GM19023 (cell line): Measurements from ENCODE around the gene FNIP2.
"Not testable (repeated sequence)": the region's sequence is repeated elsewhere in the genome, so short reads cannot be mapped to it uniquely, and the experiment has no call there.

Experiments used
- ATAC-seq: cut with Tn5 transposase; IDR thresholded peaks from one replicate; pipeline ENCODE4 v1.9.1; 2021; ENCODE audit warnings: mild to moderate bottlenecking, moderate library complexity; ENCODE audit not compliant: unreplicated experiment

FNIP2 gene

DNA sequence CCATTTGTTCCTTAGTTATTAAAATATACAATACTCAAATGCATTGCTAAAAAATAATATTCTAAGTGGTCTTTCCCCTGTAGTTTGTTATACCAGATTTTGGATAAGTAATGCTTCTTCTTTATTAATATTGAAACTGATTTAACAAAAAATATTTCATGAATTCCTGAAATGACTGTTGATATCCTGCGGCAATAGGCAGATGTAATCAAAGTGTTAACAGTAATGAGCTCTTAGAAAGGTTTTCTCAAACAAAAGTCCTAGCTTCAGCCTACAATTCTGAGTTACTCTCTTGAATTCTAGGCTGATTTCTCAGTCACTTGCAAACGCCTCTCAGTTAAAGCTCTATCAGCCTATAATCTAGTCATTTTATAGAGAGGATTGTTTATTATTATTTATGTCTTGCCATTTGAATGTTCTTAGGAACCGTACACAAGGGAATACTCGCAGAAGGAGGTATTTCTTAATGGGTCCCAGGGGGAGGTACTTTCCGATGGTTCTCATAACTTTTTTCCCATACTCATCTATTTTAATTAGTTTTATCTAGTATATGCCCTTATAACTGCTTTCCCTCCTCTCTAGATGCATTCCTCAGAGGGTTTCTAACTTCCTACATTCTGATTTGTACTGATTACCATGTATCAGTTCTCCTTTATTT lies 96.8 kb downstream of the FNIP2 start:
- ATAC-seq = no peak

DNA sequence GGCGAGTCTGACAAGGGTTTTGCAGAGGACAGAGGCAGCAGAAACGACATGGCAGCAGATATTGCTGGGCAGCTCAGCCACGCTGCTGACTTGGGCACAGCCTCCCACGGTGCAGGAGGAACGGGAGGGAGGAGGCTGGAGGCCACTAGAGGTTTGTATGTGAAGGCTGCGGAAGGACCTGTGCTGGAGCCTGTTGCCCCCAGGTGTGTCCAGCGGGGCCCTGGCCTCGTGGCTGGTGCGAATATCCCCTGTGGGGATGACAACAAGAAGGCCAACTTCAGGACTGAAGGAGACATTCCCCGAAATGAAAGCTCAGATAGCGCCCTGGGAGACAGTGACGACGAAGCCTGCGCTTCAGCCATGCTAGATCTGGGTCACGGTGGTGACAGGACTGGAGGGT lies 100.2 kb downstream of the FNIP2 start:
- ATAC-seq = no peak

DNA sequence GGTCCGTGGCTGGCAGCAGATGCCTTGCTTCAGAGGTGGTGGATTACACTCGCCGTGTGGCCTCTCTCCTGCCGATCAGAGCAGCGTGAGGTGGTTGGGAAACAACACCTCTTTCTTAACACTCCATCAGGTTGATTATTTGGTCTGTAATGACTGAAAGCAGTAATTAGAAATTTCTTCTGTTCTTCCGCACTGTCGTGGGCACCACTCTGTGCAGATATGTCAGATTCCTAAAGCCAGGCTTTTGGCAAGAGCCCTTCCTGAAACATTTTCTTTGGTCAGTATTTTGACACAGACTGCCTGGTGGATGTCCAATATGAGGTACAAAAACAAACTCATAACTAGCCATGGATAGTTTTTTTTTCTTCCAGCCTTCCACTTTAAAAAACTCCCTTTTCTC lies 100.9 kb downstream of the FNIP2 start:
- ATAC-seq = no peak

DNA sequence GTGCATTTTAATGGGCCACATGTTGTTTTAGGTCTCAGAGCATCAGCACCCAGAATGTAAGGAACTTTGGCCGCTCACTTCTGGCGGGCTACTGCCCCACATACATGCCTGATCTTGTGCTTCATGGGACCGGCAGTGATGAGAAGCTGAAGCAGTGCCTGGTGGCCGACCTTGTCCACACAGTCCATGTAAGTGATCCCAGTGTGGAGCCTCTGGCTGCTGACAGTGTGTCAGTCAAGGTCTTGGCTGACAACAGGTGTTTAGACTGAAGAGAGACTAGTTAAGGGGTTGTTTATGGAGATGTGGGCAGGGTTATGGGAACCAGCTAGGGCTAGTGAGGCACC lies 101.4 kb downstream of the FNIP2 start:
- no peak for ATAC-seq

DNA sequence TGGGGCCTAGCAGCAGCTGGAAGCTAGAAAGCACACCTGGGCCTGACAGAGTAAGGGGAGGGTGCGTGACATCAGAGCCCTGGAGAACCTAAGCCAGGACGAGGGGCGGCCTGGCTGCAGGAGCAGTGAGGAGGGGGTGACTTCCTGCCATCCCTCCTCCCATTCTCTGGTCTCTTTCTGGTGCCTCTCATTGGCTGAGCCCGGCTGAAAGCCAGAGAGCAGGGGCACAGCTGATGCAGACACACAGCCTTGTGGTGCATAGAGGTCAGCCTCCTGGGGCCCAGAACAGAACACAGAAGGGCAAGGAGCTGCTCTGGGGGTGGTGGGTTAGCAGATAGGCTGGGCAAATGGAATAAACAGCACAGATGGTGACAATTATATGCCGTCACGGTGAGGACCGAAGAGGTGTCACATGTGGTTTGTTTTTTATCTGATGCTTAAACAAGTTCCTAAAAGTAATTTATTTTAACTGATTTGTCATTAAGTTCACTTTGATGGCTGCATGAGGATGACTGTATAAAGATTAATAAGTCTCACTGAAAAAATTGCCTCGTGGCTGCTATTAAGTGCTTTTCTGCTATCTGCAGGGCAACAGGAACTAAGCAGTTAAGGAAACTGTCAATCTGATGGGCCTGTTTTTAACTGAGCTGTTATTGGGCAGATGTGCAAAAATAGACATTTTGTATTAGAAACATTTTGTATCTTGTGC lies 102.0 kb downstream of the FNIP2 start:
- no peak for ATAC-seq

DNA sequence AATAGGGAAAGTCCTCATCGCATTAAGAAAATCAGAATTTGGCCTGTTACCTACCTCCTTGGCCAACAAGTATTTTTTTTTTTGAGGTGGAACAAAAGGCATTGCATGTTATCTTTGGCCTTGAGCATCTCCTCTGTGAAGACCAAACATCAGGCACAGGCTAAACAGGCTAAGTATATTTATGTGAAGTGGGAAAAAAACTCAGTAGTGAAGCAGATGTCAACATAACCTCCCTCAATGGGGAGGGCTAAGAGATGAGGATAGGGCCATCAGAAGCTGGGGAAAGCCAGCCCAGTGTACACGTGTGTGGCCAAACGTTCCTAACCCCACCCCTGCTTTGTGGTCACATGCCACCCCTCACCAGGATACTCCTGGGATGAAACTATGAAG lies 102.5 kb downstream of the FNIP2 start:
- ATAC-seq = no peak

DNA sequence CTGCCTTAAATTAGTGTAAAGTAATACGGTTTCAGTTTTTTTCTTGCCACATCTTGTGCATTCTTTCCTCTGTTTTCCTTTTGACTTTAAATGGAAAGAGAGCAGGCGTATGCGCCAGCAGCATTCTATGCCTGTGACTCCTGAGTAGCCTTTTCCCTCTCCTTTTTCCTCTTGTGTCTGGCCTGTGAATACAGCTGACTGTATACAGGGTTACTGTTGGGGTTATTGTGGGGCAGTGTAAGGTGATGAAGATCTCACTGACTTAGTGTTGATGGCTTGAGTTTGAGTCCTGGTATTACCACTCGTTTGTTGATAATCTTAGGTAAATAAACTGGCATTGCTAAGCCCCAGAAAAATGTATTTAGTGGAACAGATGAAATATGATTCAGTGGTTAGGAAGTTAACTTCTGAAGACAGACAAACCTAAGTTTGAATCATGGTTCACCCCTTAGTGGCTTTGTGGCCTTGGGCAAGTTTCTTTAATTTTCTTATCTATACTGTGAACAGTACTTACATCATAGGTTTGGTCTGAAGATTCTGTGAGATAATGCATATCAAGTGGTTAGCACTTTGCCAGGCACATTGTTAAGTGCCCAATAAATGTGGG lies 105.1 kb downstream of the FNIP2 start:
- ATAC-seq = no peak

DNA sequence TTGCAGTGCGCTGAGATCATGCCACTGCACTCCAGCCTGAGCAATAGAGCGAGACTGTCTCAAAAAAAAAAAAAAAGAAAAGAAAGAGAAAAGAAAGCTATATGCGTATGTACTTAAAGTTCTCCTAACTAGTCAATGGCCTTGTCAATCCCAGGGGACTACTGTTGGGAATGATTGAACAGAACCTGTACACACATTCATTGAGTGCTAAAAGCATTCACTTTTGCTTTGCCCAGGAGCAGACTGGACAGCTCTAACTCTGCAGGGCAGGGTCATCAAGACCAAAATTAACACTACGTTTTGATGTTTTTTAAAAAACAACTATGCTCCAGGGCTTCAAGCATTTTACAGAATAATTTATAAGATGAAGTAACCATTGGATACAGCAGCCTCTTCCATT lies 106.2 kb downstream of the FNIP2 start:
- ATAC-seq = no peak

DNA sequence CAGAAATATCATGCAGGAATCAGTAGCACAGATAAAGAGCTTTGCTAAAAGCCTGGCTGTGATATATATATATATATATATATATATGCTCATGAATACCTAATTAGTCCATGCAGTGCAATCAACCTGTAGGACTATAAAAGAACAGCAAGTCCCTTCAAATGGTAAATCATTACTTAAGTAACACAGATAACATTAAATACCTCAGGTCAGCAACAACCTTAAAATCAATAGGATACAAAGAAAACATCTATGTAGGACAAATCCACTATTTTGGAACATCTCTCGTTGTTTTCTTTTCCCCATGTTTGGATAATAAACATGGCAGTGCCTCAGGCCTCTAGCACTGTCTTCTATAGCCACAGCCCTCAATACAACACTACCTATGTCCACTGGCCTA lies 106.6 kb downstream of the FNIP2 start:
- ATAC-seq = no peak

DNA sequence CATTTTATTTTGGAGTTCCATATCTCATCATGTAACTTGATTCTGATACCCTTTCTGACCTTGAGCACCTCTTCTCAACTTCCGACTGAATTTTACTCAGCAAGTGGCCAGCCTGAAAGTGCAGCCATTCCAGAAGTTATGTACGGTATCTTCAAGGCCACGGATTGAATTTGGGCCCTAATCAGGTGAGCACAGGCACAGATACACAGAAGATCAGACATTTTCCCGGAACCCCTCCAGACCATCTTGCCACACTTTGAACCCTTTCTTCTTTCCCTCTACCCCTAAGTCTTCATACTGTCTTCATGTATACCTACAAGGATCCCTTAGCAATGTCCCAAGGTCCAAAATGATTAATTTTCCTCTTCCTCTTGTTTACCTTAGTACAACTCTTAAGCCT lies 108.2 kb downstream of the FNIP2 start:
- no peak for ATAC-seq

DNA sequence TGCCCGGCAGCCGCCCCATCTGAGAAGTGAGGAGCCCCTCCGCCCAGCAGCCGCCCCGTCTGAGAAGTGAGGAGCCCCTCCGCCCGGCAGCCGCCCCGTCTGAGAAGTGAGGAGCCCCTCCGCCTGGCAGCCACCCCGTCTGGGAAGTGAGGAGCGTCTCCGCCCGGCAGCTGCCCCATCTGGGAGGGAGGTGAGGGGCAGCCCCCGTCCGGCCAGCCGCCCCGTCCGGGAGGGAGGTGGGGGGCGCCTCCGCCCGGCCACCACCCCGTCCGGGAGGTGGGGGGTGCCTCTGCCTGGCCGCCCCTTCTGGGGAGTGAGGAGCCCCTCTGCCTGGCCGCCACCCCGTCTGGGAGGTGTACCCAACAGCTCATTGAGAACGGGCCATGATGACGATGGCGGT lies 113.3 kb downstream of the FNIP2 start:
- ATAC-seq = not testable (repeated sequence)

DNA sequence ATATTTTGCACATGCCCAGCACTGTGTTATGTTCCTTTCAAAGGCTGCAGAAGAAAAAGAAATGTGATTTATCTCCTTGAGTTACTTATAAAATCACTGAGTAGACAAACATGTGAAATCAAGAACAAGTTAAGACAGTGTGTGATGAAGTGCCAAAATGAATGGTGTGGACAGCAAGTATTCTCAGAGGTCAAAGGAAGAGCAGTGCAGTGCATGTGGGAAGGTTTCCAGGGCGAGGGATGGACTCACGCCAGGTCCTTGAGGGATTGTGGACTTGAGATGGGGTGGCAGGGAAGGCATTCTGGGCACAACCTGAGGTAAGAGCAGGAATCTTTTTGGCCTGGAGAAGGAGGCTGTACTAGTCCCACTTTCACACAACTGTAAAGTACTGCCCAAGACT lies 115.5 kb downstream of the FNIP2 start:
- ATAC-seq = no peak

DNA sequence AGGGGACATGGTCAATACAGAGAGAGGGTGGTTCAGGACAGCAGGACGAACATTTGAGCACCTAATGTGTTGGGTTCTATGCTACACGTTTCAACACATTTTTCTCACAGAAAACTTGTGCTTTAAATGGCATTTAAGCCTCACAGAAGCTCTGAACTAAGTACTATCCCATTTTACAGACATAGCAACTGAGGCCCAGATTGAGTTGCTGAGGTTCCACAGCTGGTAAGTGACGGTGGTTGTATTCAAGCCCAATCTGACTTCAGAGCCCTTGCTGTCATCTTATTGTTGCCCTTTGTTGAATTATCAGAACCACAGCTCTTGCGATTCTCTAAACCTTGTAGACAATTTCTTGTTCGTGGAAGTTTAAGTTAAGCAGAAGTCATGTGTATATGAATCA lies 116.7 kb downstream of the FNIP2 start:
- no peak for ATAC-seq

DNA sequence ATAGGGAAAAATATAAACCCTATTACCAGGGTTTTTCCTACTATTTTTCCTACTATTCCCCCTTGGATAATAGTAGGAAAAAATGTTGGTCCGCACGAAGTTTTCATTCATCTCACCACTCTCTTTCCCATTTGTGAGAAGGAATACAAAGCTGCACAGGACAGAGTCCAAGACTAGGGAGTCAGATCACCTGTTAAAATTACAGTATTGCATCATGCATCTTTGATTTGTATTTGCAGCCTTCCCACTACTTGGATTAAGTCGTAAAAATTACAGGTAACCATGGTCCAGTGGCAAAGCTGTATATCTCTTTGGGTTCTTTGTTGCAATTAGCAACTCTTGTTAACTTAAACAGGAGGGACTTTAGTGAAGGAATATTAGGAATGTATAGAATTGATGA lies 121.5 kb downstream of the FNIP2 start:
- ATAC-seq = no peak

DNA sequence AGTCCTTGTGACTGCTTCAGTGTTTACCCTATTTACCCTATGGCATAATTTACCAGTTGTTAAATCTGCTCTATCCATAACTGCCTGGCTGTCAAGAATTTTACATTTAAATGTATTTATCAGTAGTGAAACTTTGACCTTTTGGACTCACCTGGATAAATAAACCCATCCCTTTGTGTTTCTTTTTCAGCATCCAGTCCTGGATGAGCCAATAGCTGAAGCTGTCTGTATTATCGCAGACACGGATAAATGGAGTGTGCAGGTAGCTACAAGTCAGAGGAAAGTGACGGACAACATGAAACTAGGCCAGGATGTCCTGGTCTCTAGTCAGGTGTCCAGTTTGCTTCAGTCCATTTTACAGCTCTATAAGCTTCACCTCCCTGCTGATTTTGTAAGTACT lies 122.4 kb downstream of the FNIP2 start:
- no peak for ATAC-seq

DNA sequence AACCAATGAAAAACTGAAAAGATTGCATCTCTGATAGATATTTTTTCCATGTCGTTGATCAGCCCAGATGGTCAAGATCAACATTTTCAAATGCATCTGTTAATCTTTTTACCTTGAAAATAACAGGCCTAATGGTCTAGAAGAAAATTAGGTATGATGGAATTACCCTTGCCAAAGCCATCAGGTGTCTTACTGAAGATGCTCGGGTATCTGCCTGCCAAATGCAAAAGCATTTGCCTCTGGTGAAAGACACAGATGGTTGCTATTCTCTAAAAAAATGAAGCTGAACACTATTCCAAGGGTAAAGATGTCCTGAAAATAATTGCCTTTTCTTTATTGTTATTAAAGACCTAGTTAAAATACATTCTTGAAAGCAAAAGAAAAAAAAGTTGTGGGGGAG lies 126.0 kb downstream of the FNIP2 start:
- ATAC-seq = no peak

DNA sequence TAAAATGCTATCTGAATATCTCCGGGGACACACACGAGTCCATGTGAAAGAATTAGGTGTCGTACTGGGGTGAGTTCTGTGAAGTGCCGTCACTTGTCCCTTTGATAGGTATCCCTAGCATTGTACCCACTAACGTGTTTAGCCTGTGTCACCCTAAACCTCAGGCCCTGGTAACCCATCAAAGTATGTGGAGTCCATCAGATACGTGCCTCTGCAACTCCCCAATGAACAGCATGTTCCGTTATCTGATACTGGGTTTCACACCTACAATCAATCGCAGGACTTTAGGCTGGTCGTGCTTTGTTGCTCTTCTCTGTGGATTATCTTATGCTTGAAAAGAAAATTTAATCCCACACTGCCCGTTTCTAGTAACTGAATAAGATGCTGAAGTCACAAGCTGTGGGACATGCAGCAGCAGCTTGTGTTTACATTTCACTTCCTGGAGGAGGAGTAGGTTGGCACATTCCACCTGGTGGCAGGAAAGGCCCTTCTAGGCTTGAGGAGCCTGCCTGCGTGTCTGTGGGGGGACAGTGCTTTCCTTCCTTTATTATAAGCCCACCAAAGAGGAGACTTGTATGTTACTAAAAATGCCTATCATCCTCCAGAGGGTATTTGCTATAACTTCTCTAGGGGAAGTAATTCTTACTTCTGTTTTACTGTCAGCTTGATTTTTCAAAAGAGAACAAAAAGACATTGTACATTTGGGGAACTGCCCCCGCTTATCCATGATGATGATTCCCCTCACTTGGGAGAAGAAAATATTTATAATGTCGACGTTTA lies 127.2 kb downstream of the FNIP2 start:
- no peak for ATAC-seq

DNA sequence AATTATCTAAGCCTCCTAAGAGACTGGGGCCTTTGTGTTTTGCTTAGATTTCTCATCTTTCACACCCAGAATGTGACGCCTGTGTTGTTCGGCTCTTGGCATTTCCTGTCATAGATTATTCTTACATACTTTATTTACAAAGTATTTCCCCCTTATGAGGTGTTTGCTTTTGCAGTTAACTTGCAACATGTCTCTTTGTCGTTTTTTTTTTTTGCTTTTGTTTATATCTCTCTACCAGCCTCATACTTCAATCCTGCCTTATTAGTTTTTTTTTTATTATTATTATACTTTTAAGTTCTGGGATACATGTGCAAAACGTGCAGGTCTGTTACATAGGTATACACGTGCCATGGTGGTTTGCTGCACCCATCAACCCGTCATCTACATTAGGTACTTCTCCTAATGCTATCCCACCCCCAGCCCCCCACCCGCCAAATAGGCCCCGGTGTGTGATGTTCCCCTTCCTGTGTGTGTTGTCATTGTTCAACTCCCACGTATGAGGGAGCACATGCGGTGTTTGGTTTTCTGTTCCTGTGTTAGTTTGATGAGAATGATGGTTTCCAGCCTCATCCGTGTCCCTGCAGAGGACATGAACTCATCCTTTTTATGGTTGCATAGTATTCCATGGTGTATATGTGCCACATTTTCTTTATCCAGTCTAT lies 127.9 kb downstream of the FNIP2 start:
- not testable (repeated sequence) for ATAC-seq

DNA sequence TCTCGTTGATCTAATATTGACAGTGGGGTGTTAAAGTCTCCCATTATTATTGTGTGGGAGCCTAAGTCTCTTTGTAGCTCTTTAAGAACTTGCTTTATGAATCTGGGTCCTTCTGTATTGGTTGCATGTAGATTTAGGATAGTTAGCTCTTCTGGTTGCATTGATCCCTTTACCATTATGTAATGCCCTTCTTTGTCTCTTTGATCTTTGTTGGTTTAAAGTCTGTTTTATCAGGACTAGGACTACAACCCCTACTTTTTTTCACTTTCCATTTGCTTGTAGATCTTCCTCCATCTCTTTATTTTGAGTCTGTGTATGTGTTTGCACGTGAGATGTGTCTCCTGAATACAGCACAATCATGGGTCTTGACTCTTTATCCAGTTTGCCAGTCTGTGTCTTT lies 131.6 kb downstream of the FNIP2 start:
- ATAC-seq = not testable (repeated sequence)

DNA sequence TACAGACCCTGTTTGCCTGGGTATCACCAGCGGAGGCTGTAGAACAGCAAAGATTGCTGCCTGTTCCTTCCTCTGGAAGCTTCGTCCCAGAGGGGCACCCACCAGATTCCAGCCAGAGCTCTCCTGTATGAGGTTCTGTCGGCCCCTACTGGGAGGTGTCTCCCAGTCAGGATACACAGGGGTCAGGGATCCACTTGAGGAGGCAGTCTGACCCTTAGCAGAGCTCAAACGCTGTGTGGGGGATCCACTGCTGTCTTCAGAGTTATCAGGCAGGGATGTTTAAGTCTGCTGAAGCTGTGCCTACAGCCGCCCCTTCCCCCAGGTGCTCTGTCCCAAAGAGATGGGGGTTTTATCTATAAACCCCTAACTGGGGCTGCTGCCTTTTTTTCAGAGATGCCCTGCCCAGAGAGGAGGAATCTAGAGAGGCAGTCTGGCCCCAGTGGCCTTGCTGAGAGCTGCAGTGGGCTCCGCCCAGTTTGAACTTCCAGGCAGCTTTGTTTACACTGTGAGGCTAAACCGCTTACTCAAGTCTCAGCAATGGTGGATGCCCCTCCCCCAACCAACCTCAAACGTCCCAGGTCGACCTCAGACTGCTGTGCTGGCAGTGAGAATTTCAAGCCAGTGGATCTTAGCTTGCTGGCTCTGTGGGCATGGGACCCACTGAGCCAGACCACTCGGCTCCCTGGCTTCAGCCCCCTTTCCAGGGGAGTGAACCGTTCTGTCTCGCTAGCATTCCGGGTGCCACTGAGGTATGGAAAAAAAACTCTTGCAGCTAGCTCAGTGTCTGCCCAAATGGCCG lies 133.7 kb downstream of the FNIP2 start:
- not testable (repeated sequence) for ATAC-seq

DNA sequence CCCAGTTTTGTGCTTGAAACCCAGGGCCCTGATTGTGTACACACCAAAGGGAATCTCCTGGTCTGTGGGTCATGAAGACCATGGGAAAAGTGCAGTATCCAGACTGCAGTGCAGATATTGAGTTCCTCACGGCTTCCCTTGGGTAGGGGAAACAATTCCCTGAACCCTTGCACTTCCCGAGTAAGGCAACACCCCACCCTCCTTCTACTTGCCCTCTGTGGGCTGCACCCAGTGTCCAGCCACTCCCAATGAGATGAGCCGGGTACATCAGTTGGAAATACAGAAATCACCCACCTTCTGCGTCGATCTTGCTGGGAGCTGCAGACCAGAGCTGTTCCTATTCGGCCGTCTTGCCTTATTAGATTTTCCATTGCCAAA lies 134.2 kb downstream of the FNIP2 start:
- no peak for ATAC-seq
